ENCODE measurements around the gene AZI2.

Gene AZI2, protein sequence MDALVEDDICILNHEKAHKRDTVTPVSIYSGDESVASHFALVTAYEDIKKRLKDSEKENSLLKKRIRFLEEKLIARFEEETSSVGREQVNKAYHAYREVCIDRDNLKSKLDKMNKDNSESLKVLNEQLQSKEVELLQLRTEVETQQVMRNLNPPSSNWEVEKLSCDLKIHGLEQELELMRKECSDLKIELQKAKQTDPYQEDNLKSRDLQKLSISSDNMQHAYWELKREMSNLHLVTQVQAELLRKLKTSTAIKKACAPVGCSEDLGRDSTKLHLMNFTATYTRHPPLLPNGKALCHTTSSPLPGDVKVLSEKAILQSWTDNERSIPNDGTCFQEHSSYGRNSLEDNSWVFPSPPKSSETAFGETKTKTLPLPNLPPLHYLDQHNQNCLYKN

GRCh38 chr3:28348629-28349468, at the start of gene AZI2, which contains the start of gene ZCWPW2:
AZI2 (minus strand) TSS chr3:28348824; CDS start chr3:28340617, 8,207 bp downstream.
ZCWPW2 (plus strand) TSS chr3:28348721; CDS start chr3:28413069, 64,348 bp downstream.
- Histone ChIP-seq H3K4me1 (ENCODE audit: control insufficient read depth, insufficient read depth, low read length) (peaks cover 8% of the 10 kb centered on the region; the same call in 1 of the 2 replicates), H3K27ac (ENCODE audit: low read depth, low read length) (peak within 1 kb of the TSS; percentile 99), H3K27me3 (ENCODE audit: control insufficient read depth, insufficient read depth, low read length) (no peaks in the 10 kb centered on the region), H3K4me3 (ENCODE audit: low read depth, low read length) (peak within 1 kb of the TSS; percentile 97), H3K9me3 (ENCODE audit: control insufficient read depth, insufficient read depth, low read length) (peaks cover 7% of the 10 kb centered on the region; the same call in 1 of the 2 replicates), H3K36me3 (ENCODE audit: control insufficient read depth, insufficient read depth, low read length) (no peaks in the 10 kb centered on the region), H3K9ac (ENCODE audit: low read depth, low read length) (peak within 1 kb of the TSS; percentile 94)

GRCh38 chr3:28388978-28389377, 40.4 kb upstream of the AZI2 start:
- no peaks in the 10 kb centered on the region for H3K27me3 ChIP-seq (ENCODE audit: control insufficient read depth, insufficient read depth, low read length)
- H3K9ac ChIP-seq (ENCODE audit: low read depth, low read length) = no peak overlapping the region
- no peaks in the 10 kb centered on the region for H3K4me1 ChIP-seq (ENCODE audit: control insufficient read depth, insufficient read depth, low read length)
- no peak overlapping the region for H3K4me3 ChIP-seq (ENCODE audit: low read depth, low read length)
- H3K9me3 ChIP-seq (ENCODE audit: control insufficient read depth, insufficient read depth, low read length) = no peaks in the 10 kb centered on the region; the same call in 1 of the 2 replicates
- H3K27ac ChIP-seq (ENCODE audit: low read depth, low read length) = no peak overlapping the region
- H3K36me3 ChIP-seq (ENCODE audit: control insufficient read depth, insufficient read depth, low read length) = no peaks in the 10 kb centered on the region

DNA sequence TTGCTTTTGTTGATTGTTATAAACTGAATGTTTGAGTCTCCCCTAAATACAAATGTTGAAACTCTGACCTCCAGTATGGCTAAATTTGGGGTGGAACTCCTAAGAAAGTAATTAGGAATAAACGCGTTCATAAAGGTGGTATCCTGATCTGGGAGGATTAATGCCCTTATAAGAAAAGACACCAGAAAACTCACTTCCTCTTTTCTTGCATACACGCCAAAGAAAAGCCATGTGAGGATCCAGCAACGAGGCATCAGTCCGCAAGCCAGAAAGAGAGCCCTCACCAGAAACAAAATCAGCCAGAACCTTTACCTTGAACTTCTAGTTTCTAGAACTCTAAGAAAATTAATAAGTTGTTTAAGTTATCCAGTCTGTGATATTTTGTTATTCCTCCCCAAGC, 37.4 kb upstream of the AZI2 start:
- H3K9ac ChIP-seq (ENCODE audit: low read depth, low read length) = no peak overlapping the region
- H3K27me3 ChIP-seq (ENCODE audit: control insufficient read depth, insufficient read depth, low read length) = no peaks in the 10 kb centered on the region
- H3K9me3 ChIP-seq (ENCODE audit: control insufficient read depth, insufficient read depth, low read length) = no peaks in the 10 kb centered on the region
- no peaks in the 10 kb centered on the region for H3K4me1 ChIP-seq (ENCODE audit: control insufficient read depth, insufficient read depth, low read length)
- H3K36me3 ChIP-seq (ENCODE audit: control insufficient read depth, insufficient read depth, low read length) = no peaks in the 10 kb centered on the region
- H3K27ac ChIP-seq (ENCODE audit: low read depth, low read length) = no peak overlapping the region
- no peak overlapping the region for H3K4me3 ChIP-seq (ENCODE audit: low read depth, low read length)

DNA sequence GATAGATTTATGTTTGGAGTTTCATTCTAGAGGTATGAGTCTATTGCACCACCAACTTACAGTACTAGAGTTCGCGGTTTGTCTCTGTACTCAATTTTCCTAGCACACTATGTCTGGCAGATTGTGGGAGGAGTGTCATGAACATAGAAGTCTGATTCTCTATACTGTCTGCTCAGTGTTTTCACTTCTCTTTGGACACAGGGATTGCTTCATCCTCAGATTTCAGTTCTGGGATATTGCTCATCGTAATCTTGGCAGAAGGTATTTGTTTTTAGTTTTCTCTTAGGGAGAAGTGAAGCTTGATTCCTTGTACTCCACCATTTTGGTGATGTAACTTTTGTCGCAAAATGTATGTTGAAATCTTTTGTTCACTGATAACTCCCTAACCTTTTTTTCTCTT, 27.8 kb upstream of the AZI2 start:
- H3K36me3 ChIP-seq (ENCODE audit: control insufficient read depth, insufficient read depth, low read length) = no peaks in the 10 kb centered on the region
- H3K9me3 ChIP-seq (ENCODE audit: control insufficient read depth, insufficient read depth, low read length) = peaks cover 4% of the 10 kb centered on the region; the same call in 1 of the 2 replicates
- H3K27ac ChIP-seq (ENCODE audit: low read depth, low read length) = no peak overlapping the region
- H3K9ac ChIP-seq (ENCODE audit: low read depth, low read length) = no peak overlapping the region
- H3K4me1 ChIP-seq (ENCODE audit: control insufficient read depth, insufficient read depth, low read length) = no peaks in the 10 kb centered on the region
- no peaks in the 10 kb centered on the region for H3K27me3 ChIP-seq (ENCODE audit: control insufficient read depth, insufficient read depth, low read length)
- H3K4me3 ChIP-seq (ENCODE audit: low read depth, low read length) = no peak overlapping the region

- peak overlapping the region; percentile 94 for H3K9ac ChIP-seq (ENCODE audit: low read depth, low read length)
- no peaks in the 10 kb centered on the region for H3K36me3 ChIP-seq (ENCODE audit: control insufficient read depth, insufficient read depth, low read length)
- H3K4me1 ChIP-seq (ENCODE audit: control insufficient read depth, insufficient read depth, low read length) = peaks cover 8% of the 10 kb centered on the region; the same call in 1 of the 2 replicates
- H3K27me3 ChIP-seq (ENCODE audit: control insufficient read depth, insufficient read depth, low read length) = no peaks in the 10 kb centered on the region
- H3K9me3 ChIP-seq (ENCODE audit: control insufficient read depth, insufficient read depth, low read length) = peaks cover 9% of the 10 kb centered on the region; the same call in 1 of the 2 replicates
- H3K27ac ChIP-seq (ENCODE audit: low read depth, low read length) = peak overlapping the region; percentile 99
- peak overlapping the region; percentile 97 for H3K4me3 ChIP-seq (ENCODE audit: low read depth, low read length)
These were observed 911 bp upstream of the AZI2 start for GRCh38 chr3:28349469-28350000.

DNA sequence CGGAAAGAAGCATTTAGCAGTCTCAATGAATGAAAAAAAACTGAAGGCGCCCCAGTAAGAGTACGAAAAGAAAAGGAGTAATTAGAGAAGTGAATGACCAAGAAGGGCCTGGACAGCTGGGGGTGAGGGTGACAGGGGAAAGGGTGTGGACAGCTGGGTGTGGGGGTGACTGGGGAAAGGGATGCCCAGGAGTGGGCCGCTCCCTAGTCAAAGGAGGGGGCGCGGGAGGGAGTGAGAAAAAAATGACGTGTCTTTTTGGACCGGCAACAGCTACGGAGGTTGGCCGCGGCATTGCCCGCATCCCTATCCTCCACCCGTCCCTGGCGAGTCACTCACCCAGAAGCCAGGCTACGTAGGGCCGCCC, 377 bp downstream of the AZI2 start:
- no peaks in the 10 kb centered on the region for H3K36me3 ChIP-seq (ENCODE audit: control insufficient read depth, insufficient read depth, low read length)
- H3K27me3 ChIP-seq (ENCODE audit: control insufficient read depth, insufficient read depth, low read length) = no peaks in the 10 kb centered on the region
- peak overlapping the region; percentile 97 for H3K4me3 ChIP-seq (ENCODE audit: low read depth, low read length)
- peak overlapping the region; percentile 94 for H3K9ac ChIP-seq (ENCODE audit: low read depth, low read length)
- H3K9me3 ChIP-seq (ENCODE audit: control insufficient read depth, insufficient read depth, low read length) = 0 out of 2 replicates have a peak, but pooled peaks cover under 1% of the 10 kb centered on the region
- peak overlapping the region; percentile 99 for H3K27ac ChIP-seq (ENCODE audit: low read depth, low read length)
- H3K4me1 ChIP-seq (ENCODE audit: control insufficient read depth, insufficient read depth, low read length) = peaks cover 8% of the 10 kb centered on the region; the same call in 1 of the 2 replicates

DNA sequence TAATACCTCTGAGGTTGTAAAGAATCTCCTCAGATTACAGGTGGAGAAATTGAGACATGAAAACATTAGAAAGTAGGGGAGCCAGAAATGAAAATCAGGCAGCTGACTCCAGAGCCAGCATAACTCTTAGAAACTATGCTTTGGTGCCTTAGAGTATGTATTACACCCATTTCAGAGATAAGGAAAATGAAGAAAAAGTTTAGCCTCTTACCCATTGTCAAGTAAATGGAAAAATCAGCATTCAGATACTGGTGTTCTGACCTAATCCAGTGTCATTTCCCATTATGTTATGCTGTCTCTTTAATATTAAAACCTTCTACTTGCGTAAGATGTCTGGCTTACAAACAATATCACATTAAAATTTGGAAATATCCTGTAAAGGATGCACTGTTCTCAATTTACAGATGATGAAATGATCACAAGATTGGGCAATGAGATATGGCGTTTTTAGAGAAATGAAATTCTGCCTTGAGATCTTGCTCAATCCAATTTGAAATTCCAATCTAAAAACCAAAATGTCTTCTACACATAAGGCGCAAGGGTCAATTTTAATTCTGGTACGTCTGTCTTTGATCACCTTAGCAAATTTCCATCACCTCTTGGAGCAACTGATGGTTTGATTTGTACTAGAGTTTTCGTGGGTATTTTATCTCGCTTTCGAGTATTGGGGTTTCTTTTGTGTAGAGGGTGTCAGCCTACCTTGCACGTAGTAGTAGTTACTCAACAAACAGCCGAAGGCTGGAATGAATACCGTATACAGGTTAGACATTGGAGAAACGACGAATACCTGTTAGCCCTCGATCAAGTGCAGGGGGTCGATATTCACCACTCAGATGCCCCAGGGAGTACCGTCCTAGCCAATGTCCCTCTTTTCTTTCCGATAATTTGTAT, 1.0 kb downstream of the AZI2 start:
- peak overlapping the region; percentile 99 for H3K27ac ChIP-seq (ENCODE audit: low read depth, low read length)
- H3K9ac ChIP-seq (ENCODE audit: low read depth, low read length) = peak overlapping the region; percentile 94
- no peaks in the 10 kb centered on the region for H3K36me3 ChIP-seq (ENCODE audit: control insufficient read depth, insufficient read depth, low read length)
- no peaks in the 10 kb centered on the region for H3K9me3 ChIP-seq (ENCODE audit: control insufficient read depth, insufficient read depth, low read length)
- H3K27me3 ChIP-seq (ENCODE audit: control insufficient read depth, insufficient read depth, low read length) = no peaks in the 10 kb centered on the region
- H3K4me1 ChIP-seq (ENCODE audit: control insufficient read depth, insufficient read depth, low read length) = peaks cover 8% of the 10 kb centered on the region; the same call in 1 of the 2 replicates
- peak overlapping the region; percentile 97 for H3K4me3 ChIP-seq (ENCODE audit: low read depth, low read length)

GRCh38 chr3:28345690-28346089, 2.9 kb downstream of the AZI2 start:
- Histone ChIP-seq H3K27me3 (ENCODE audit: control insufficient read depth, insufficient read depth, low read length) (no peaks in the 10 kb centered on the region), H3K9ac (ENCODE audit: low read depth, low read length) (no peak overlapping the region), H3K9me3 (ENCODE audit: control insufficient read depth, insufficient read depth, low read length) (no peaks in the 10 kb centered on the region), H3K36me3 (ENCODE audit: control insufficient read depth, insufficient read depth, low read length) (no peaks in the 10 kb centered on the region), H3K27ac (ENCODE audit: low read depth, low read length) (no peak overlapping the region), H3K4me1 (ENCODE audit: control insufficient read depth, insufficient read depth, low read length) (peaks cover 8% of the 10 kb centered on the region; the same call in 1 of the 2 replicates), H3K4me3 (ENCODE audit: low read depth, low read length) (no peak overlapping the region)

GRCh38 chr3:28343144-28343543, 5.5 kb downstream of the AZI2 start:
- H3K27ac ChIP-seq (ENCODE audit: low read depth, low read length) = no peak overlapping the region
- H3K4me3 ChIP-seq (ENCODE audit: low read depth, low read length) = no peak overlapping the region
- peaks cover 22% of the 10 kb centered on the region for H3K36me3 ChIP-seq (ENCODE audit: control insufficient read depth, insufficient read depth, low read length)
- H3K27me3 ChIP-seq (ENCODE audit: control insufficient read depth, insufficient read depth, low read length) = no peaks in the 10 kb centered on the region
- peaks cover 8% of the 10 kb centered on the region; the same call in 1 of the 2 replicates for H3K4me1 ChIP-seq (ENCODE audit: control insufficient read depth, insufficient read depth, low read length)
- no peaks in the 10 kb centered on the region for H3K9me3 ChIP-seq (ENCODE audit: control insufficient read depth, insufficient read depth, low read length)
- no peak overlapping the region for H3K9ac ChIP-seq (ENCODE audit: low read depth, low read length)

- Histone ChIP-seq H3K36me3 (ENCODE audit: control insufficient read depth, insufficient read depth, low read length) (peaks cover 57% of the 10 kb centered on the region), H3K4me1 (ENCODE audit: control insufficient read depth, insufficient read depth, low read length) (no peaks in the 10 kb centered on the region)
These were observed 11.4 kb downstream of the AZI2 start for GRCh38 chr3:28337230-28337629.

More at GRCh38 chr3:28337230-28337629, 11.4 kb downstream of the AZI2 start:
- Histone ChIP-seq H3K27me3 (ENCODE audit: control insufficient read depth, insufficient read depth, low read length) (no peaks in the 10 kb centered on the region), H3K4me3 (ENCODE audit: low read depth, low read length) (no peak overlapping the region), H3K9ac (ENCODE audit: low read depth, low read length) (no peak overlapping the region), H3K9me3 (ENCODE audit: control insufficient read depth, insufficient read depth, low read length) (no peaks in the 10 kb centered on the region), H3K27ac (ENCODE audit: low read depth, low read length) (no peak overlapping the region)

All from HUES48 (cell line).